Trophoblast cell (in vitro differentiated cells and primary cell): ENCODE data around the gene KRT12.

Experiments used
- DNase-seq, 2 donors: peaks; one replicate each; pipeline ENCODE4 v3.0.0-alpha.2; 2016
- H2AFZ ChIP-seq: 2 replicates; pipeline ENCODE4 v1.6.1; 2013; ENCODE audit warnings: low read length, moderate library complexity, mild to moderate bottlenecking; ENCODE audit not compliant: insufficient read depth, poor library complexity
- H2AK5ac ChIP-seq: 2 replicates; pipeline ENCODE4 v1.6.1; 2013; ENCODE audit warnings: mild to moderate bottlenecking, low read length
- H2BK120ac ChIP-seq: 2 replicates; pipeline ENCODE4 v1.6.1; 2013; ENCODE audit warnings: low read length, mild to moderate bottlenecking, moderate library complexity; ENCODE audit not compliant: insufficient read depth, poor library complexity
- H2BK12ac ChIP-seq: 2 replicates; pipeline ENCODE4 v1.6.1; 2013; ENCODE audit warnings: mild to moderate bottlenecking, low read length, moderate library complexity
- H2BK5ac ChIP-seq: 2 replicates; pipeline ENCODE4 v1.6.1; 2013; ENCODE audit warnings: low read length, low read depth, moderate library complexity, mild to moderate bottlenecking; ENCODE audit not compliant: poor library complexity
- H3K14ac ChIP-seq: 2 replicates; pipeline ENCODE4 v1.6.1; 2013; ENCODE audit warnings: mild to moderate bottlenecking, low read length
- H3K18ac ChIP-seq: 2 replicates; pipeline ENCODE4 v1.6.1; 2013; ENCODE audit warnings: mild to moderate bottlenecking, low read length
- H3K23ac ChIP-seq: 2 replicates; pipeline ENCODE4 v1.6.1; 2013; ENCODE audit warnings: low read length
- H3K27ac ChIP-seq: 2 replicates; pipeline ENCODE4 v1.5.1; 2013; ENCODE audit warnings: low read depth, mild to moderate bottlenecking, inconsistent platforms, low read length, moderate library complexity
- H3K27me3 ChIP-seq: 2 replicates; pipeline ENCODE4 v1.6.1; 2013; ENCODE audit warnings: inconsistent platforms, mild to moderate bottlenecking, low read length, moderate library complexity; ENCODE audit not compliant: insufficient read depth
- H3K36me3 ChIP-seq, 2 experiments: 1 replicate in 1 of 2; 2 replicates in 1 of 2; pipeline ENCODE4 v1.6.1; 2013; ENCODE audit warnings: low read length in 2 of 2, mild to moderate bottlenecking in 2 of 2, moderate library complexity in 1 of 2; ENCODE audit not compliant: insufficient read depth in 2 of 2, control insufficient read depth in 1 of 2
- H3K4ac ChIP-seq: 2 replicates; pipeline ENCODE4 v1.6.1; 2013; ENCODE audit warnings: low read depth, mild to moderate bottlenecking, low read length, moderate library complexity
- H3K4me1 ChIP-seq, 2 experiments: 1 replicate in 1 of 2; 2 replicates in 1 of 2; pipeline ENCODE4 v1.6.1; 2013; ENCODE audit warnings: low read length in 2 of 2, mild to moderate bottlenecking in 2 of 2, moderate library complexity in 1 of 2; ENCODE audit not compliant: insufficient read depth in 2 of 2, control insufficient read depth in 1 of 2
- H3K4me2 ChIP-seq: 2 replicates; pipeline ENCODE4 v1.6.1; 2013; ENCODE audit warnings: inconsistent platforms, mild to moderate bottlenecking, low read length, moderate library complexity
- H3K4me3 ChIP-seq: 2 replicates; pipeline ENCODE4 v1.5.1; 2013; ENCODE audit warnings: mild to moderate bottlenecking, low read depth, low read length, inconsistent platforms
- H3K79me1 ChIP-seq: one replicate; pipeline ENCODE4 v1.6.1; 2013; ENCODE audit warnings: low read length
- H3K79me2 ChIP-seq: 2 replicates; pipeline ENCODE4 v1.6.1; 2013; ENCODE audit warnings: low read length, mild to moderate bottlenecking; ENCODE audit not compliant: control insufficient read depth, insufficient read depth, poor library complexity
- H3K9ac ChIP-seq: 2 replicates; pipeline ENCODE4 v1.6.1; 2013; ENCODE audit warnings: mild to moderate bottlenecking, low read length
- H3K9me3 ChIP-seq: 2 replicates; pipeline ENCODE4 v1.6.1; 2013; ENCODE audit warnings: low read depth, mild to moderate bottlenecking, control low read depth, inconsistent platforms, low read length; ENCODE audit not compliant: insufficient read depth
- H4K12ac ChIP-seq: 2 replicates; pipeline ENCODE4 v1.6.1; 2013; ENCODE audit warnings: low read depth, mild to moderate bottlenecking, low read length, moderate library complexity
- H4K8ac ChIP-seq: 2 replicates; pipeline ENCODE4 v1.6.1; 2013; ENCODE audit warnings: low read depth, mild to moderate bottlenecking, low read length, moderate library complexity
- H4K91ac ChIP-seq: one replicate; pipeline ENCODE4 v1.6.1; 2013; ENCODE audit warnings: low read depth, mild to moderate bottlenecking, low read length, moderate library complexity
- WGBS: extraction: QIAGEN DNeasy Blood & Tissue Kit; methylation state at CpG from one replicate; pipeline ENCODE4 v1.1.7; 2013; ENCODE audit warnings: missing lambda C conversion rate; ENCODE audit not compliant: insufficient read length, insufficient coverage; ENCODE audit errors: extremely low coverage; 5-methylcytosine and 5-hydroxymethylcytosine counted together

KRT12 gene

DNA sequence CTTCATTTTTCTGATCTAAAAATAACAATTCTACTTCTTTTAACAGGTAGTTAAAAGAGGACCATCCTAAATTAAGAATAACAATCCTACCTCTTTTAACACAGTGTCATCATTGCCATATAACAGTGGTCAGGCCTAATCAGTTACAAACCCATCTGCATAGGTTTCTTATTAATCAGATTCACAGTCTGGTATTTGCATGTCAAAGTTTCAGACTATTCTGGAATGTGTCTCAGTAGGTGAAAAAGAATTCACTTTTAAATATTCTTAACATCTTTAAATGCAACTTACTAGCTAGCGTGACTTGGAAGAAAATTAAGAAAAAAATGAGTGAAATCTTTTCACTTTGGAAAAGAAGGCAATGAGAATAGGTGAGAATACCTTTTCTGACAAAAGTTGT lies 6.8 kb upstream of the KRT12 start:
- Histone ChIP-seq H3K9ac (no peak overlapping the region), H3K79me2 (no peaks in the 10 kb centered on the region), H3K79me1 (no peaks in the 10 kb centered on the region), H3K18ac (no peak overlapping the region), H3K23ac (no peak overlapping the region), H3K14ac (no peak overlapping the region), H3K27ac (no peak overlapping the region), H2BK5ac (no peak overlapping the region), H4K91ac (no peak overlapping the region), H3K27me3 (no peaks in the 10 kb centered on the region), H2AFZ (no peak overlapping the region), H3K4ac (no peak overlapping the region), H4K8ac (no peak overlapping the region), H4K12ac (no peak overlapping the region), H3K9me3 (no peaks in the 10 kb centered on the region), H2AK5ac (no peak overlapping the region), H3K4me2 (no peak overlapping the region), H2BK12ac (no peak overlapping the region), H3K36me3 (no peaks in the 10 kb centered on the region), H3K4me3 (no peak overlapping the region), H2BK120ac (no peak overlapping the region), H3K4me1 (no peaks in the 10 kb centered on the region)
- DNase-seq: peak in 1 of 2 donors; percentile 53
- WGBS: no CpG with 5 or more reads among the region's 1 CpG

DNA sequence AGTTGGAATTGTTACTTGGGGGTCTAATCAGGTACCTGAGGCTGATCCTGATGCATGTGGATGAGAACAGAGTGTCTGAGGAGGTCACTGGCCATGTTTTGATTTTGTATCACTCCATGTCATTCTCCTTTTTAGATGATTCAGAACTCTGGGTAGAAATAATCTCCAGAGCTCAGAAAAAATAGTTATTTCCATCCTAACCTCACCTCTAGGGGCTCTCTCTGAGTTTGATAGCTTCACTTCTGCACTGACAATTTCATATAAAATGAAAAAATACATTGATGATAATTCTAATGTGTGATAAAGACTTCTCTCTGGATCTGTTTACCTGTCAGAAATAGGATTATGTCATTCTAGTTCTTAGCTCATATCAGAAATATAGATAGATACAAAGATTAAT lies 6.2 kb upstream of the KRT12 start:
- Histone ChIP-seq H2BK12ac (no peak overlapping the region), H3K4ac (no peak overlapping the region), H4K12ac (no peak overlapping the region), H3K18ac (no peak overlapping the region), H3K4me2 (no peak overlapping the region), H3K14ac (no peak overlapping the region), H3K4me1 (no peaks in the 10 kb centered on the region), H2BK5ac (no peak overlapping the region), H3K27ac (no peak overlapping the region), H3K23ac (no peak overlapping the region), H2AFZ (no peak overlapping the region), H3K4me3 (no peak overlapping the region), H4K8ac (no peak overlapping the region), H4K91ac (no peak overlapping the region), H2AK5ac (no peak overlapping the region), H3K79me2 (no peaks in the 10 kb centered on the region), H3K27me3 (no peaks in the 10 kb centered on the region), H3K9me3 (no peaks in the 10 kb centered on the region), H2BK120ac (no peak overlapping the region), H3K36me3 (no peaks in the 10 kb centered on the region), H3K9ac (no peak overlapping the region), H3K79me1 (no peaks in the 10 kb centered on the region)
- no peak for DNase-seq

GRCh38 chr17:40872416-40872815 lies 5.4 kb upstream of the KRT12 start:
- Histone ChIP-seq H4K91ac (no peak overlapping the region), H3K4me1 (no peaks in the 10 kb centered on the region), H3K9me3 (no peaks in the 10 kb centered on the region), H3K79me1 (no peaks in the 10 kb centered on the region), H3K4me2 (no peak overlapping the region), H4K8ac (no peak overlapping the region), H3K4ac (no peak overlapping the region), H2AK5ac (no peak overlapping the region), H3K23ac (no peak overlapping the region), H4K12ac (no peak overlapping the region), H3K27ac (no peak overlapping the region), H3K36me3 (no peaks in the 10 kb centered on the region), H3K14ac (no peak overlapping the region), H2BK5ac (no peak overlapping the region), H3K79me2 (no peaks in the 10 kb centered on the region), H3K18ac (no peak overlapping the region), H2BK120ac (no peak overlapping the region), H2BK12ac (no peak overlapping the region), H3K4me3 (no peak overlapping the region), H3K27me3 (no peaks in the 10 kb centered on the region), H3K9ac (no peak overlapping the region), H2AFZ (no peak overlapping the region)
- DNase-seq: no peak

- no peak overlapping the region for H2AFZ ChIP-seq
- H4K91ac ChIP-seq: no peak overlapping the region
- no peak overlapping the region for H3K4ac ChIP-seq
- no peak overlapping the region for H2BK5ac ChIP-seq
- H3K27me3 ChIP-seq: no peaks in the 10 kb centered on the region
- no peak overlapping the region for H2AK5ac ChIP-seq
- no peak overlapping the region for H3K23ac ChIP-seq
- DNase-seq: no peak
- H3K79me1 ChIP-seq: no peaks in the 10 kb centered on the region
- no peak overlapping the region for H3K14ac ChIP-seq
- no peaks in the 10 kb centered on the region for H3K79me2 ChIP-seq
- no peaks in the 10 kb centered on the region for H3K36me3 ChIP-seq
- H3K4me2 ChIP-seq: no peak overlapping the region
- H4K12ac ChIP-seq: no peak overlapping the region
- H3K9ac ChIP-seq: no peak overlapping the region
- H3K9me3 ChIP-seq: no peaks in the 10 kb centered on the region
- no peak overlapping the region for H3K27ac ChIP-seq
- H4K8ac ChIP-seq: no peak overlapping the region
- H3K4me3 ChIP-seq: no peak overlapping the region
- H3K18ac ChIP-seq: no peak overlapping the region
- WGBS: no CpG with 5 or more reads among the region's 7 CpGs
- no peak overlapping the region for H2BK120ac ChIP-seq
- H3K4me1 ChIP-seq: no peaks in the 10 kb centered on the region
- no peak overlapping the region for H2BK12ac ChIP-seq
Observed at GRCh38 chr17:40871316-40871715, 4.3 kb upstream of the KRT12 start.

DNA sequence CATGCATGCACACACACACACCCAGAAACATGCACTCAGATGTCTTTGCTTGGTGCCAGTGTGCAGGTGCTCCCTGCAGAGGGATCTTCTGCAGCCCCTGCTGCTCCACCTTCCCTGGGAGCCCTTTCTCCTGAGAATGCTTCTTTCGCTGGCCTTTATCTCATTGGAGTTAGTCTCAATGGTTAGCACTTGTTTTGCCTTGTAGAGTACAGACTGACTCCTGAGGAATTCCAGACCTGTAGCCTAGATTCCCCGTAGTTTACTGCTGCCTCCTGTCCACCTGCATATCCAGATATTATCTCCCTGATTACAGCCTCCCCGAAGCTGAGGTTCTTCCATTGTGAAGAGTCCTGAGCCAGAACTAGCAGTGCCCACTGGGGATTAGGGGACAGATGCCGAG lies 3.1 kb upstream of the KRT12 start:
- WGBS: no CpG with 5 or more reads among the region's 4 CpGs
- no peaks in the 10 kb centered on the region for H3K9me3 ChIP-seq
- no peak overlapping the region for H2BK5ac ChIP-seq

More for the DNA sequence above, 3.1 kb upstream of the KRT12 start:
- Histone ChIP-seq H3K79me2 (no peaks in the 10 kb centered on the region), H4K12ac (no peak overlapping the region), H3K4me2 (no peak overlapping the region), H4K8ac (no peak overlapping the region), H4K91ac (no peak overlapping the region), H3K18ac (no peak overlapping the region), H2AFZ (no peak overlapping the region), H3K27ac (no peak overlapping the region), H2BK120ac (no peak overlapping the region), H3K79me1 (no peaks in the 10 kb centered on the region), H3K9ac (no peak overlapping the region), H3K4me1 (no peaks in the 10 kb centered on the region), H2AK5ac (no peak overlapping the region), H3K27me3 (no peaks in the 10 kb centered on the region), H3K23ac (no peak overlapping the region), H3K14ac (no peak overlapping the region), H2BK12ac (no peak overlapping the region), H3K36me3 (no peaks in the 10 kb centered on the region), H3K4me3 (no peak overlapping the region), H3K4ac (no peak overlapping the region)
- peak; percentile 8 to 66 for DNase-seq
